ENCODE results near the gene ODAD2.
"Not testable (repeated sequence)": the region's sequence is repeated elsewhere in the genome, so short reads cannot be mapped to it uniquely, and the experiment has no call there.

The ODAD2 gene, protein sequence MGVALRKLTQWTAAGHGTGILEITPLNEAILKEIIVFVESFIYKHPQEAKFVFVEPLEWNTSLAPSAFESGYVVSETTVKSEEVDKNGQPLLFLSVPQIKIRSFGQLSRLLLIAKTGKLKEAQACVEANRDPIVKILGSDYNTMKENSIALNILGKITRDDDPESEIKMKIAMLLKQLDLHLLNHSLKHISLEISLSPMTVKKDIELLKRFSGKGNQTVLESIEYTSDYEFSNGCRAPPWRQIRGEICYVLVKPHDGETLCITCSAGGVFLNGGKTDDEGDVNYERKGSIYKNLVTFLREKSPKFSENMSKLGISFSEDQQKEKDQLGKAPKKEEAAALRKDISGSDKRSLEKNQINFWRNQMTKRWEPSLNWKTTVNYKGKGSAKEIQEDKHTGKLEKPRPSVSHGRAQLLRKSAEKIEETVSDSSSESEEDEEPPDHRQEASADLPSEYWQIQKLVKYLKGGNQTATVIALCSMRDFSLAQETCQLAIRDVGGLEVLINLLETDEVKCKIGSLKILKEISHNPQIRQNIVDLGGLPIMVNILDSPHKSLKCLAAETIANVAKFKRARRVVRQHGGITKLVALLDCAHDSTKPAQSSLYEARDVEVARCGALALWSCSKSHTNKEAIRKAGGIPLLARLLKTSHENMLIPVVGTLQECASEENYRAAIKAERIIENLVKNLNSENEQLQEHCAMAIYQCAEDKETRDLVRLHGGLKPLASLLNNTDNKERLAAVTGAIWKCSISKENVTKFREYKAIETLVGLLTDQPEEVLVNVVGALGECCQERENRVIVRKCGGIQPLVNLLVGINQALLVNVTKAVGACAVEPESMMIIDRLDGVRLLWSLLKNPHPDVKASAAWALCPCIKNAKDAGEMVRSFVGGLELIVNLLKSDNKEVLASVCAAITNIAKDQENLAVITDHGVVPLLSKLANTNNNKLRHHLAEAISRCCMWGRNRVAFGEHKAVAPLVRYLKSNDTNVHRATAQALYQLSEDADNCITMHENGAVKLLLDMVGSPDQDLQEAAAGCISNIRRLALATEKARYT

DNA sequence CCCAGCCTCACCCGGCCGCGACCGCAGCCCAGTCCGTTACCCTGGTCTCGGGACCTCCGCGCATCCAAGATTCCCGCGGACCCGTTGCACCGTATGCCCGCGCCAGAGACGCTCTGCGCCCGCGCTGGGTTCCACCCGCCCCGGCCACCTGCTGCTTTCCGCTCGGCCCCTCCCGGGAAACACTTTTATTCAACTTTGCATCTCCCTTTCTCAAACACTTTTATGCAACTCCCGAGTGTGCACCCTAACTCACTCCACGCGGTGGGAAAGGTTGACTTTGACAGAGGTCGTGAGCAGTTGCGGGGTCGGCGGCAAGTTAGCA, at the start of gene ODAD2:
Gene ODAD2 (minus strand): TSS at position 126 of the 322 bp plus-strand sequence. CDS start 3,937 bp downstream, outside the sequence.
- no peak for DNase-seq

- DNase-seq = no peak
These were observed 48.2 kb upstream of the ODAD2 start for GRCh38 chr10:28047061-28047460.

GRCh38 chr10:28046579-28046978, 47.7 kb upstream of the ODAD2 start:
- no peak for DNase-seq

DNA sequence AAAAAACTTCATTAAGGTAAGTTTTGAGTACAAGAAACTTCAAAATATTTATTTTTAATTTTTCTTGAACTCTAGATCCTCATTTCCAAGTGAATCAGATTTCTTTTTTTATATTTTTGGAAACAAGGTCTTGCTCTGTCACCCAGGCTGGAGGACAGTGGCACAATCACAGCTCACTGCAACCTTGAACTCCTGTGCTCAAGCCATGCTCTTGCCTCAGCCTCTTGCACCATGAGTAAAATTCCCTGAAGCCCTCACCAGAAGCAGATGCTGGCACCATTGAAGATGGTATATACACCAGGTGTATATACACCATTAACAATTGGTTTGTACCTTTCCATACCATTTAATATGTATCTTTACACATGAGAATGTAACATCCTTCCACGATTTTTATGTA, 45.1 kb upstream of the ODAD2 start:
- DNase-seq = no peak

DNA sequence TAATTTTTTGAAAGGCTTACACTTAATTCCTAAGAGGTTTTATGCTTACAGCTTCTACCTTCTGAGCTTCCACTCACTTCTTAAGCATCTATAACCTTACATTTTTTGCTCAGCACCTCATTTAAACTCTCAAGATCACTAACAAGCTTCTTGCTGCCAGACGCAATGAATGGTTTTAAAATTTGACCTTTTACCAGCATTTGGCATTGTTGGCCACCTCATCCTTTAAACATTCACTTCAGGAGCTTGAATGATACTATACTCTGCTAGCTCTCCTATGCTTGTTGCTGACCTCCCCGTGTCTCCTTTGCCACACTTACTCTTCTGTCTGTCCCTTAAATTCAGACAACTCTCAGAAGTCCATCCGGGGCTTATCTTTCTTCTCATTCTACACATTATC, 37.7 kb upstream of the ODAD2 start:
- no peak for DNase-seq

DNA sequence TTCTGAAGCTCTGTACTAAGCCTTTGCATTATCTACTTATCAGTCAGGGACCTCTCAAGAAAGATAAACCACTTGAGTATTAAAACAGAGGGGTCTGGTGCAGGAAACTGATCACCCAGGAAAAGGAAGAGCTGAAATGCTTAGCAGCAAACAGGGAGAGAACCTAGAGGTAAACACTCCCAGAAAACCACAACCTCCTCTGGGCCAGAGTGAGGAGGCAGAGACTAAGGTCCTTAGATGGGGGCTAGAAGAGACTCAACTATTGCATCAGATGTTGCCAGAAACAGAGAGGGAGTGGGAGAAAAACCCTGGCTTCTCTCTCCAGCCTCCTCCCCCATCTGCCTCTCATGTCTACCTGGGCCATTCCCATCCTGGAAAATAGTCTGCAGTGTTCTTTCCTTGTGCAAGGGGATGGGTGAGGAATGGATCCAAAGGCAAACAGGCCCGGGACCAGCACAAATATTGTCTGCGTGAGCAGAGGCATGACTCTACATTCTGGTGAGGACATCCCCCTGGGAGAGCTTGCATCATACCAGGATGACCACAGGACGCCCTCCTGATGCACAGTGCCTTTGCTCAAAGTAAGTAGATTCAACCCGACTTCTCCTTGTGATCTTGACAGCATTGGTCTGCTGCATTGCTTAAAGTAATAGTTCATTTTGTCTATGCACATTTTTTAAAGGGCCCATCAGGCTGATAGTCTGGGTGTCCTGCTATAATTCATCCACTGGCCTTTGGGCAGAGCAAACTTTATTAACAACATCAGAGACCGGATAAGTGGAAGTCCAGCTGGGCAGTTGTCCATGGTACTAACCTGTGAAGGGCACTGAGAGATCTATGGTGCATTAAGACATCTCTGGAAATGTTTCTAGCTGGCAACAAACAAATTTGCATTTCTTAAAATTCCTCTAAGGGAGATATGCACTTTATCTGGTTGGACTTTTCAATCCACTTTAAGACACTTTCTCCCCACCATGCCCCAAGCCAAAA, 22.4 kb upstream of the ODAD2 start:
- DNase-seq = no peak

DNA sequence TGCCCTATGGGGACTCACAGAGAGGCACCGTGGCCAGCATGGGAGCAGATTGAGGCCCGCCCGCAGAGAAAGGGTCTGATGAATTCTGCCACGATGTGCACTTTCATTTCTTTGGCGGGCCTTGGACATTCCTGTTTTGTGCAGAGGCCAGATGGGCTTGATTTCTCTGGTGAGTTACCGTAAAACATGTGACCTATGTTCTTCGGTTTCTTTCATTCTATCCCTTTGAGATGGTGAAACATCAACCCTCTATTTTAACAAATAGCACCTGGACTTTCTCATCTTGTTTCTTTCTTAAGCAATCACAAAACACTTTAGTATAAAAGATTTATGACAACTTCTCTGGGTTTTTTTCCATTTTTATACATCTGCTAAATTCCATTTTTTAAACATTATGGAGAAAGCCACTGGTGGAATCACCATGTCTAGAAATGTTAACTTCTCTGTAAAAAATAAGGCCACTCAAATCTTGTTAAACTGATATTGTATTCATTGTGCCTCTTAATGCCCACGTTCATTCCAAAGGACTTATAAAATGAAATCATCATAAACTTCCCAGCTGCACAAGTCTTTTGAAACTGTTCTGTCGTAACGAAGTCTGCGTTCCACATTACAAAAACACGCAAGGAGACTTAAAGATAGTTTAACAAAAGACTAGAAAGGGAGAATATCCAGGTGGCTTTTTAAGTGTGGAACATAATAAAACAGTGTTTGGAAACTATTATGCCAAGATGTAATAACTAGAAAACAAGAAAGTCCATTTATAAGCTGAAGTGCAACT, 21.4 kb upstream of the ODAD2 start:
- DNase-seq = no peak

GRCh38 chr10:28014651-28015050, 15.8 kb upstream of the ODAD2 start:
- no peak for DNase-seq

GRCh38 chr10:28012990-28013515, 14.2 kb upstream of the ODAD2 start:
- DNase-seq = no peak

GRCh38 chr10:28010821-28011220, 11.9 kb upstream of the ODAD2 start:
- DNase-seq = no peak

DNA sequence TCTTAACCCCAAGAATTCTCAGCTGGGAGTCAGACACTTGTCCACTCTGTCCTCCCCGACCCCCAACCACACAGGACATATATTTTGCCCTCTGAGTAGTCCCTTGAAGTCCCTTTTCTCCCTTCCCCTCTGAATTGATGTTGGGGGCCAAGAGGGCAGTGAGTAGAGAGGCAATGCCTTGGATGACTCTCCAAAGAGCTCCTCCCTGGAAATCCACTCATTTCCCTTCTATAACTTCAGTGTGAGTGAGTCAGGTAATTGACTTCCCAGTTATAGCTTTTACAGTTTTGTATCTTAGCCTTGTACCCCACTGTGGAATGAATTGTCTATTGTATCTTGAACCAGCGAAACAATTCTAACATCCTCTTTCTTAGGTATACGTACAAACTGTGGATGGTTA, 9.2 kb upstream of the ODAD2 start:
- no peak for DNase-seq

GRCh38 chr10:28001353-28001752, 2.5 kb upstream of the ODAD2 start:
- no peak for DNase-seq

GRCh38 chr10:27998178-27998953, 513 bp downstream of the ODAD2 start:
- DNase-seq = no peak

DNA sequence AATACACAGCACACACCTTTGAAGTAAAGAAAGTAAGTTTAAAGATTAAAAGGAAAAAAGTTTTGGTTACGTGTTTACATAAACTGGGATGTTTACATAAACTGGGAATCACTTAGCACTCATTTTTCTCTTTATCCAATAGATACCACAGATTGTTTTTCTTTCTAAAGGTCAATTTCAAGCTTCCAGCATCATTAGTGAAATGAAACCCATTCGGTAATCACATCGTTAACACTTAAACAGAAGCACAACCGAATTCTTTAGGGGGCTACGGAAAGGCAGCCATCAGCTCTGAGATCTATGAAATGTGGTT, 1.1 kb downstream of the ODAD2 start:
- no peak for DNase-seq

DNA sequence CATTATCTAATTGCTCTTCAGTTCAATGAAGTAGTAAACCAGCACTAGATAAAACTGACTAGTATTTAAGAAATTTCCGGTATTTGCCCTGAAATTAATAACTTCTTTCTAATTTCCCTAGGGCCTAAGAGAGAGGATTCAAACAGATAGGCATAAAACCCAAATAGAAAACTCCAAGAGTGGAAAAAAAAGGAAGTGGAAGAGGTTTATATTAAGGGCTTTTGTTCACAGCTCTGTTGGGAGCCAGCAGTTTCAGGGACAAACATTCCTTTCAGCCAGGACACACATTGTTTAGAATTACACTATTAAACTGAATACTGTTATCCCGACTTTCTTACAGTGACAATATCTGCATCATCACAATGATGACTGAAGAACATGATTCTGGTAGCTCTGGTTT, 3.6 kb downstream of the ODAD2 start:
- no peak for DNase-seq

DNA sequence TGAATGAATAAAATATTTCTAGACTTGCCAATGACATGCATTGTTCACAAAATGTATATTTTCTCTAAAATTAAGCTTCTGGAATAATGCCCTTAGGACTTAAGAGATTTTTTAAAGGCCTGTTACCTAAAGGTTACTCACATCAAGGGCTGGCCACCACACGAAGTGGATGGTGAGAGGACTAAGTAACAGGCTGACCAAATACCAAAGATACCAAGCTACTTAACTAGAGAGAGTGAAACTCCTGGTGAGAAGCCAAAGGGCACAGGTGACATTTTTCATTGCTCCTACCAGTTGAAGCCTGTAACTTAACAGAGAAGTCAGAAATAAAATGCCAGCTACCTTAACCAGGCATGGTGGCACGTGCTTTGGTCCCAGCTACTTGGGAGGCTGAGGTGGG, 9.5 kb downstream of the ODAD2 start:
- not testable (repeated sequence) for DNase-seq

DNA sequence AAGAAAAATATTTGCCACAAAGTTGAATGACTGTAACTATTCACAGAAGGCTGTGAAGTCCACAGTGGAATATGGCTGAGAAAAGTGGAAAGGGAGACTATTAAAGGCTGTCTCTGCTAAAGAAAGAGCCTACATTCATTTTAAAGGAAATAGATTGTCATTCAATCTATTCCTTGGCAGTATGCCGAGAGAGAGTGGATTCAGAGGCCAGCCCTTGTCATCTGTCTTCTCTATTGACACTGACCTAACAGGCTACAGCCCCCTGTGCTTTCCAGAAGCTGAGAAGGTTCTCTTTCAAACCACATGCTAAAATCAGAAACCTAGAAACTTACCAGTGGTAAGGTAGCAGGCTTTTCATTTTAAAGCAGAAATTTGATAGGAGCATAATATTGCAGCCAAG, 12.1 kb downstream of the ODAD2 start:
- DNase-seq = no peak

DNA sequence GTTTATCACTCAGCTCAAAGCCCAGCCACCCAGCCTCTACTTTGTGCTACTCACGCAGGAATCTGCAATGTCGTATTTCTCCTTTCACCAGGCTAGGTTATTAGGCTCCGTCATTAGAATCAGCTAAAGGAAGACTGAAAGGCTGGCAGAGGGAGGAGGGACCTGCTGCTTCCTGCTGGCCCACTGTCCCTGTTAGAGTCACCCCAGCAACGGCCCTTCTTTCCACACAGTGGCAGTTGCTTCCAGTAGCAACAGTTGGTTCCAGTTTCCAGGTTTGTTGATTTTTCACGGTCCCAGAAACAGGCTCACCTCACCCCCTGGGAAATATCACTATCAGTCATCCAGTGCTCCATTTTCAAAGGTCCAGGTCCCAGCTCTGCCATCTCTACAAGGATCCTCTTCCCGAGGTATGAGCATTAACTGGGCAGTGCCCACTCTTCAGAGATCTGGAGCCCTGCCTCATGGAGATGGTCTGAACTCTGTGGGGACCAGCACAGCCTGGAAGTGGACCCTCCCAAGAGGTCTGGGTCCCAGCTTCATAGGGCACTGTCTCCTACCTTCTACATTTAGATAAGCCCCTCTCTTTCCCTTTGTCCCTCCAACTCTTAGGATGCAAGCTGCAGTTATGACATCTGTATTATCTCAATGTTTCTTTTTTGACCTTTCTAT, 15.9 kb downstream of the ODAD2 start:
- no peak for DNase-seq

GRCh38 chr10:27981744-27982143, 17.1 kb downstream of the ODAD2 start:
- no peak for DNase-seq

GRCh38 chr10:27970795-27971194, 28.1 kb downstream of the ODAD2 start:
- not testable (repeated sequence) for DNase-seq
